Measurements from ENCODE around the gene DPP3. TPM values are rescaled to one million over a fixed set of nuclear protein-coding genes. Genes with fewer than 3 reads are reported as not detected.

Gene DPP3
- total and polyA plus RNA-seq, 4 experiments from 2014 or later = 21.0 to 31.0 (median 25.9) TPM

DNA sequence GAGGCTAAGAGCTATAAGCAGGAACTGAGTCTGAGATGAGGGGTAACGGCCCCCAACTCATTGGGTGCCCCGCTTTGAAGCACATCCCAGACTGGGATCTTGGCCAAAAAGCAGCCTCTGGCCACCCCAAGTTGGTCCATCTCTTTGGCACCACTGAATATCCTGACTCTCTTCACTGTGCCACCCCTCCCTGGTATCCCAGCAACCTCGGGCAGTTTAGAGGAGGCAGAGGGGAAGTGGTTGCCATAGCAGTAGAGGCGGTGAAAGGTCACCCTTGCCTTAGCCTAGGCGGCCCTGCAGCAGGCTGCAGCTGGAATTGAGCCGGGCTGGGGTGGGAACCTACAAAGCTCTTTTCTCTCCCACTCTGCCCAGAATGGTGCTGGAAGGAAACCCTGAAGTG is 12.5 kb upstream of the DPP3 start:
- peaks cover 13 to 33% (median 21%) of the 10 kb centered on the region in 4 donors for H3K4me1 Mint-ChIP-seq
- Histone ChIP-seq H3K4me1 (ENCODE audit: insufficient read depth, low read length) (peaks cover 20% of the 10 kb centered on the region), H3K36me3 (ENCODE audit: insufficient read depth, low read length) (peaks cover 6% of the 10 kb centered on the region), H3K27me3 (ENCODE audit: insufficient read depth, low read length) (no peaks in the 10 kb centered on the region), H3K9me3 (ENCODE audit: control insufficient read depth in 1 of 2, low read length in 2 of 2) (no peaks in the 10 kb centered on the region), H3K4me3 (ENCODE audit: low read length in 2 of 2) (peak overlapping the region; percentile 58 to 65), H3K27ac (ENCODE audit: low read depth, low read length) (peak overlapping the region; percentile 56)
- intact Hi-C loops (cut with micrococcal nuclease) = loop anchor here (5.0 kb wide), 1 partner anchor 150 kb away; the partner anchor contains the start of gene RBM14
- H3K27ac Mint-ChIP-seq = peak overlapping the region; percentile 42 to 96 (median 90)
- H3K36me3 Mint-ChIP-seq = peaks cover 5% of the 10 kb centered on the region in 2 donors
- ChIA-PET POLR2A (ENCODE audit: partially characterized antibody) (interaction anchor here (0.6 to 5.7 kb wide), 7 partner anchors 11 to 210 kb away, joined by 3 to 72 read pairs (median 7); partner anchors contain the start of genes ACTN3, DPP3, MRPL11 and RBM4B), CTCF (ENCODE audit: partially characterized antibody) (interaction anchor here (1.0 to 1.6 kb wide), 3 partner anchors 11 to 16 kb away, joined by 3 to 4 read pairs (median 4); partner anchors contain the start of gene DPP3)
- no peaks in the 10 kb centered on the region for H3K27me3 Mint-ChIP-seq
- peaks cover 0 to 2% (median under 1%) of the 10 kb centered on the region in 8 donors for H3K9me3 Mint-ChIP-seq
- DNase-seq = peak; percentile 12 to 48 (median 21)
- peak overlapping the region; percentile 88 to 91 (median 90) for H3K4me3 Mint-ChIP-seq

GRCh38 chr11:66468691-66469090 is 11.5 kb upstream of the DPP3 start:
- Histone ChIP-seq H3K27me3 (ENCODE audit: insufficient read depth, low read length) (no peaks in the 10 kb centered on the region), H3K27ac (ENCODE audit: low read depth, low read length) (no peak overlapping the region), H3K9me3 (ENCODE audit: control insufficient read depth in 1 of 2, low read length in 2 of 2) (no peaks in the 10 kb centered on the region), H3K4me1 (ENCODE audit: insufficient read depth, low read length) (peaks cover 20% of the 10 kb centered on the region), H3K4me3 (ENCODE audit: low read length in 2 of 2) (no peak overlapping the region), H3K36me3 (ENCODE audit: insufficient read depth, low read length) (peaks cover 9% of the 10 kb centered on the region)
- Mint-ChIP-seq H3K27me3 (no peaks in the 10 kb centered on the region), H3K9me3 (no peaks in the 10 kb centered on the region), H3K27ac (peak overlapping the region in 4 of 7 donors; percentile 46 to 66 (median 60)), H3K4me1 (peaks cover 11 to 33% (median 21%) of the 10 kb centered on the region in 4 donors), H3K4me3 (peak overlapping the region in 7 of 8 donors; percentile 39 to 91 (median 89)), H3K36me3 (peaks cover 5 to 7% of the 10 kb centered on the region in 2 donors)
- CTCF ChIA-PET (ENCODE audit: partially characterized antibody) = interaction anchor here (0.7 to 1.7 kb wide), 5 partner anchors 10 to 208 kb away, joined by 3 to 7 read pairs (median 4); partner anchors contain the start of genes DPP3 and MRPL11
- POLR2A ChIA-PET (ENCODE audit: partially characterized antibody) = interaction anchor here (1.0 to 5.7 kb wide), 3 partner anchors 12 to 47 kb away, joined by 4 to 72 read pairs (median 7); partner anchors contain the start of genes DPP3 and MRPL11
- DNase-seq = no peak
- intact Hi-C loops (cut with micrococcal nuclease) = loop anchor here (5.0 kb wide), 1 partner anchor 149 kb away; the partner anchor contains the start of gene RBM14

DNA sequence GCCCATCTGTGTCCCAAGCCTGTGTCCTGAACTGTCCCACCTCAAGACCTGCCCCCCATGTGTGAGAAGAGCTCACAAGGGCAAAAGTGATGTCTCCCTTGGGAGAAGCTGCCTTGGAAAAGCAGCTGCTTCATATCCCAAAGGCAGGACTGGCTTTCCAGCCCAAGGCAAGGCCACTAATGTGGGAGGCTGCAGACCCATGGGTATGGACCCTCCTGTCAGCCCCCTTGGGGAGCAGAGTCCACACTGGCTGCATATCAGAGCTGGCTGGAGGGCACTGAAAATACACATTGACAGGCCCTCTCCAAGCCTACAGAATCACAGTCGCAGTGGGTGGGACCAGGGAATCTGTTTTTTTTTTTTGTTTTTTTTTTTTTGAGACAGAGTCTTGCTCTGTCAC is 10.8 kb upstream of the DPP3 start:
- peaks cover 5 to 9% of the 10 kb centered on the region in 2 donors for H3K36me3 Mint-ChIP-seq
- H3K27me3 Mint-ChIP-seq = no peaks in the 10 kb centered on the region
- no peak overlapping the region for H3K27ac Mint-ChIP-seq
- H3K4me3 Mint-ChIP-seq = peak overlapping the region in 1 of 8 donors; percentile 4
- CTCF ChIA-PET (ENCODE audit: partially characterized antibody) = interaction anchor here (0.6 to 1.7 kb wide), 6 partner anchors 9 to 207 kb away, joined by 3 to 7 read pairs (median 4); partner anchors contain the start of genes DPP3 and MRPL11
- intact Hi-C loops (cut with micrococcal nuclease) = loop anchor here (5.0 kb wide), 1 partner anchor 148 kb away; the partner anchor contains the start of gene RBM14
- POLR2A ChIA-PET (ENCODE audit: partially characterized antibody) = interaction anchor here (1.0 to 5.7 kb wide), 3 partner anchors 11 to 48 kb away, joined by 4 to 72 read pairs (median 7); partner anchors contain the start of genes DPP3 and MRPL11
- no peak overlapping the region for H3K27ac ChIP-seq (ENCODE audit: low read depth, low read length)
- no peaks in the 10 kb centered on the region for H3K9me3 ChIP-seq (ENCODE audit: control insufficient read depth in 1 of 2, low read length in 2 of 2)
- no peaks in the 10 kb centered on the region for H3K27me3 ChIP-seq (ENCODE audit: insufficient read depth, low read length)
- no peak overlapping the region for H3K4me3 ChIP-seq (ENCODE audit: low read length in 2 of 2)
- H3K4me1 ChIP-seq (ENCODE audit: insufficient read depth, low read length) = peaks cover 20% of the 10 kb centered on the region
- H3K9me3 Mint-ChIP-seq = no peaks in the 10 kb centered on the region
- H3K4me1 Mint-ChIP-seq = peaks cover 11 to 33% (median 21%) of the 10 kb centered on the region in 4 donors
- peaks cover 9% of the 10 kb centered on the region for H3K36me3 ChIP-seq (ENCODE audit: insufficient read depth, low read length)
- no peak for DNase-seq

GRCh38 chr11:66470015-66470414 is 10.2 kb upstream of the DPP3 start:
- ChIA-PET POLR2A (ENCODE audit: partially characterized antibody) (interaction anchor here (1.5 to 5.7 kb wide), 2 partner anchors 10 kb away, joined by 7 to 72 read pairs; partner anchors contain the start of gene DPP3), CTCF (ENCODE audit: partially characterized antibody) (interaction anchor here (0.6 to 1.7 kb wide), 4 partner anchors 9 to 41 kb away, joined by 3 to 7 read pairs (median 3); no protein-coding TSS in a partner anchor)
- no peaks in the 10 kb centered on the region for H3K27me3 Mint-ChIP-seq
- Histone ChIP-seq H3K9me3 (ENCODE audit: control insufficient read depth in 1 of 2, low read length in 2 of 2) (no peaks in the 10 kb centered on the region), H3K4me1 (ENCODE audit: insufficient read depth, low read length) (peaks cover 20% of the 10 kb centered on the region), H3K27me3 (ENCODE audit: insufficient read depth, low read length) (no peaks in the 10 kb centered on the region), H3K4me3 (ENCODE audit: low read length in 2 of 2) (no peak overlapping the region), H3K27ac (ENCODE audit: low read depth, low read length) (no peak overlapping the region), H3K36me3 (ENCODE audit: insufficient read depth, low read length) (peaks cover 9% of the 10 kb centered on the region)
- H3K27ac Mint-ChIP-seq = peak overlapping the region in 4 of 7 donors; percentile 13 to 49 (median 38)
- peak overlapping the region in 2 of 8 donors; percentile 46 to 58 for H3K4me3 Mint-ChIP-seq
- H3K9me3 Mint-ChIP-seq = no peaks in the 10 kb centered on the region
- intact Hi-C loops (cut with micrococcal nuclease) = no loop called here
- peaks cover 11 to 33% (median 21%) of the 10 kb centered on the region in 4 donors for H3K4me1 Mint-ChIP-seq
- no peak for DNase-seq
- peaks cover 5 to 9% of the 10 kb centered on the region in 2 donors for H3K36me3 Mint-ChIP-seq

- Histone ChIP-seq H3K9me3 (ENCODE audit: control insufficient read depth in 1 of 2, low read length in 2 of 2) (no peaks in the 10 kb centered on the region), H3K4me3 (ENCODE audit: low read length in 2 of 2) (no peak overlapping the region), H3K4me1 (ENCODE audit: insufficient read depth, low read length) (peaks cover 17% of the 10 kb centered on the region), H3K36me3 (ENCODE audit: insufficient read depth, low read length) (peaks cover 9% of the 10 kb centered on the region), H3K27me3 (ENCODE audit: insufficient read depth, low read length) (no peaks in the 10 kb centered on the region), H3K27ac (ENCODE audit: low read depth, low read length) (no peak overlapping the region)
- POLR2A ChIA-PET (ENCODE audit: partially characterized antibody) = interaction anchor here (1.5 to 1.8 kb wide), 2 partner anchors 9 to 32 kb away, joined by 4 to 7 read pairs; partner anchors contain the start of genes DPP3 and MRPL11
- Mint-ChIP-seq H3K27ac (no peak overlapping the region), H3K36me3 (peaks cover 5 to 9% of the 10 kb centered on the region in 2 donors), H3K4me1 (peaks cover 7 to 29% (median 18%) of the 10 kb centered on the region in 4 donors), H3K9me3 (no peaks in the 10 kb centered on the region), H3K27me3 (no peaks in the 10 kb centered on the region), H3K4me3 (no peak overlapping the region)
- no peak for DNase-seq
- CTCF ChIA-PET (ENCODE audit: partially characterized antibody) = interaction anchor here (1.2 to 1.3 kb wide), 2 partner anchors 9 to 32 kb away, joined by 3 to 6 read pairs; partner anchors contain the start of genes DPP3 and MRPL11
- intact Hi-C loops (cut with micrococcal nuclease) = no loop called here
Observed at GRCh38 chr11:66471142-66471541, 9.1 kb upstream of the DPP3 start.

DNA sequence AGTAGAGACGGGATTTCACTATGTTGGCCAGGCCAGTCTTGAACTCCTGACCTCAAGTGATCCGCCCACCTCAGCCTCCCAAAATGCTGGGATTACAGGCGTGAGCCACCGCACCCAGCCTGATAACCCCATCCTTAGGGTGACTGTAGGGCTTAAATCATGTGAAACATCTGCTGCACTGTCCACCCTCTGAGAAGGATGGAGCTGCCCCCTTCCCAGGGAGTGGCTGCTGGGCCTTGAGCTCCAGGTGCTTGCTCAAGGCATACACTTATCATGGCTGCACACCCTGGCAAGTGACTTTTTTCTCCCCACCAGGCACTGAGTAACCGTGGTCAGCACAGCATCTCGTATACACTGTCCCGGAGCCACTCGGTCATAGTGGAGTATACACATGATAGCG is 8.2 kb upstream of the DPP3 start:
- peaks cover 5 to 8% of the 10 kb centered on the region in 2 donors for H3K36me3 Mint-ChIP-seq
- H3K4me3 Mint-ChIP-seq = no peak overlapping the region
- intact Hi-C loops (cut with micrococcal nuclease) = no loop called here
- peaks cover 7 to 23% (median 15%) of the 10 kb centered on the region in 4 donors for H3K4me1 Mint-ChIP-seq
- ChIA-PET CTCF (ENCODE audit: partially characterized antibody) (interaction anchor here (0.6 to 1.3 kb wide), 3 partner anchors 8 to 83 kb away, joined by 3 to 6 read pairs (median 3); partner anchors contain the start of genes DPP3 and MRPL11), POLR2A (ENCODE audit: partially characterized antibody) (interaction anchor here (1.8 kb wide), 1 partner anchor 33 kb away, joined by 4 read pairs; the partner anchor contains the start of gene MRPL11)
- no peaks in the 10 kb centered on the region for H3K9me3 Mint-ChIP-seq
- H3K27ac ChIP-seq (ENCODE audit: low read depth, low read length) = no peak overlapping the region
- H3K4me1 ChIP-seq (ENCODE audit: insufficient read depth, low read length) = peaks cover 14% of the 10 kb centered on the region
- H3K36me3 ChIP-seq (ENCODE audit: insufficient read depth, low read length) = peaks cover 9% of the 10 kb centered on the region
- no peak overlapping the region for H3K4me3 ChIP-seq (ENCODE audit: low read length in 2 of 2)
- H3K27ac Mint-ChIP-seq = no peak overlapping the region
- no peaks in the 10 kb centered on the region for H3K9me3 ChIP-seq (ENCODE audit: control insufficient read depth in 1 of 2, low read length in 2 of 2)
- no peak for DNase-seq
- no peaks in the 10 kb centered on the region for H3K27me3 ChIP-seq (ENCODE audit: insufficient read depth, low read length)
- H3K27me3 Mint-ChIP-seq = no peaks in the 10 kb centered on the region

GRCh38 chr11:66473167-66473566 is 7.1 kb upstream of the DPP3 start:
- Mint-ChIP-seq H3K4me1 (peaks cover 3 to 20% (median 7%) of the 10 kb centered on the region in 4 donors), H3K4me3 (no peak overlapping the region), H3K9me3 (no peaks in the 10 kb centered on the region), H3K36me3 (peaks cover 5 to 8% of the 10 kb centered on the region in 2 donors), H3K27me3 (no peaks in the 10 kb centered on the region), H3K27ac (no peak overlapping the region)
- peaks cover 4% of the 10 kb centered on the region for H3K4me1 ChIP-seq (ENCODE audit: insufficient read depth, low read length)
- H3K9me3 ChIP-seq (ENCODE audit: control insufficient read depth in 1 of 2, low read length in 2 of 2) = no peaks in the 10 kb centered on the region
- H3K36me3 ChIP-seq (ENCODE audit: insufficient read depth, low read length) = peaks cover 9% of the 10 kb centered on the region
- intact Hi-C loops (cut with micrococcal nuclease) = no loop called here
- H3K4me3 ChIP-seq (ENCODE audit: low read length in 2 of 2) = no peak overlapping the region
- H3K27ac ChIP-seq (ENCODE audit: low read depth, low read length) = no peak overlapping the region
- DNase-seq = no peak
- POLR2A ChIA-PET (ENCODE audit: partially characterized antibody) = no interaction called here
- CTCF ChIA-PET (ENCODE audit: partially characterized antibody) = interaction anchor here (1.7 kb wide), 1 partner anchor 34 kb away, joined by 3 read pairs; the partner anchor contains the start of gene MRPL11
- H3K27me3 ChIP-seq (ENCODE audit: insufficient read depth, low read length) = no peaks in the 10 kb centered on the region

Data from CD4-positive, alpha-beta memory T cell (primary cell).